Activated T-cell treated with anti-CD3 and anti-CD28 coated beads for 1 hour (primary cell): ENCODE measurements around the gene HOXD9.

Experiments used
- DNase-seq: peaks from one replicate; pipeline ENCODE4 v3.0.0-alpha.2; 2020; ENCODE audit warnings: low read depth

Gene HOXD9

DNA sequence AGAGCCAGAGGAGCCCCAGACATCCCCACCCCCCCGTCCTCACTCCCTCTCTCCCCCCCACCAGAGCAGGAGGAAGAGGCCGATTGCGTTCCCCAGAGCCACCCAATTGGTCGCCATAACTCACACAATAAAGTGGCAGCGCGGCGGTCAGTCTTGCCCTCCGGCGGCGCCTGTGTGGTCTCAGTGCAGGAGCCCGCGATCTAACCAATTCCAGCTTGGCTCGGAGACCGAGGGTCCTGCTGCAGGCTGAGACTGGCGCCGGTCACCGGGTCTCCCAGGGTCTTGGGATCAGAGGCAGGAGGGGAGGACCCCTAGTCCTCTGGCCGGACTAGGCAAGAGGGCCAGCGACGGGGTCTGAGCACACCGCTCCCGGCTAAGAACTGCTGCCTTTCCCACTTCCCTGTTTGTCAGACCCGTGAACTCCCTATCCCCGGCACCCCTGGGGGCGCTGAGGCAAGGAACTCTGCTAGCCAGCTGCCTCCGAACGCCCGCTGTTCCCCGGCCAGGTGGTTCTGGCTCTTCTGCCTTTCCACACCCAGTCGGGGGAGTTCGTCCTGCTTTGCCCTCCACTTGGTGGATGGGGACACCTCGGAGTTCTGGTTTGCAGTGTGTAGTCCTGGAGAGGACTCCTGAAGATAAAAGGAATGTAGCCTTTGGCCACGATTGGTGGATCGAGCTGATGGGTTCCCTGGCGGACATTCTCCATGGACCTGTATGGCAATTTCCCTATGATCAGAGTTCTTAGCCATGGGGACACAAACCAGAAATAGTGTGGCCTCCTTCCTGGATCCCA, 24.0 kb upstream of the HOXD9 start:
- no peak for DNase-seq

- no peak for DNase-seq
These were observed 23.3 kb upstream of the HOXD9 start for GRCh38 chr2:176099159-176099727.

DNA sequence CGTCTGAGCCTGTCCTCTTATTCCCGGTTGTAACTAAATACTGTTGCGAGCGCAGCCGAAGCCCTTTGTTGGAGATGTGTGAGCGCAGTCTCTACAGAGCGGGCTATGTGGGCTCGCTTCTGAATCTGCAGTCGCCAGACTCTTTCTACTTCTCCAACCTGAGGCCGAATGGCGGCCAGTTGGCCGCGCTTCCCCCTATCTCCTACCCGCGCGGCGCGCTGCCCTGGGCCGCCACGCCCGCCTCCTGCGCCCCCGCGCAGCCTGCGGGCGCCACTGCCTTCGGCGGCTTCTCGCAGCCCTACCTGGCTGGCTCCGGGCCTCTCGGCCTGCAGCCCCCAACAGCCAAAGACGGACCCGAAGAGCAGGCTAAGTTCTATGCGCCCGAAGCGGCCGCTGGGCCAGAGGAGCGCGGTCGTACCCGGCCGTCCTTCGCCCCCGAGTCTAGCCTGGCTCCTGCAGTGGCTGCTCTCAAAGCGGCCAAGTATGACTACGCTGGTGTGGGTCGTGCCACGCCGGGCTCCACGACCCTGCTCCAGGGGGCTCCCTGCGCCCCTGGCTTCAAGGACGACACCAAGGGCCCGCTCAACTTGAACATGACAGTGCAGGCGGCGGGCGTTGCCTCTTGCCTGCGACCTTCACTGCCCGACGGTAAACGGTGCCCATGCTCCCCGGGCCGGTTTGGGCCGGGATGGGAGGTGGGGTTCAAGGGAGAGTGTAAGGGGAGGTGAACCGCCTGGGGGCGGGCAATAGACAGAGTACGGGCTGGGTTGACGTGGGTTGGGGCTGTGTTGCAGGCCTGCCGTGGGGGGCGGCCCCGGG, 22.6 kb upstream of the HOXD9 start, which contains the start of gene HOXD12:
Gene HOXD12 (plus strand): TSS at position 68 of the 819 bp plus-strand sequence. CDS start 7 bp downstream, at position 75.
- DNase-seq: no peak

- DNase-seq: no peak
These were observed 21.9 kb upstream of the HOXD9 start for GRCh38 chr2:176100547-176101140.

DNA sequence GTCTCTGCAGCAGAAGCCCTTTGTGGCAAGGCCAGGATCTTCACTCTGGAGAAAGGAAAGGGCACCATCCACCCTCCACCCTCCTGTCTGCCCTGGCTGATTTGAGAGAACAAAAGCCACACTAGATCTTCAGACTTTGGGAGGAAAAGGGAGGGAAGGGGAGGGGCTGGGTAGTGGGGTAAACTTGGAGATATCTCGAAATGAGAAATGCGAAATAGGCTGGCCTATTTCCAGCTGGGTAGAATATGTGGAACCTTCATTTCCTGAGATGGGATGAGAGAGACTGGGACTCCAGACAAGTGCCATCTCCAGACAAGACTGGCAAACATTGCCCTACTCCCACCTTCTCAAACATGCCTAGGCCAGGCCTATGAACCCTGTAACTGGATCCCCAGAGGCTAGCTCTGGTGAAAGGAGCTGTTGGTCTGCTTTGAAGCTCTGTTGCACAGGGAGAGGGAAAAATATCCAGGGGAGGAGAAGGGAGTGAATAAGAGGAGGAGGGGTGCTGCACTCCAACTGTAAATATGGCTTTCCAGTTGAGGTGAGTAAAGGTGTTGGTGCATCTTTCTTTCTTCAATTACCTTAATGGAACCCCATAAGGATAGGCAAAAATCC, 21.2 kb upstream of the HOXD9 start:
- DNase-seq: no peak

DNA sequence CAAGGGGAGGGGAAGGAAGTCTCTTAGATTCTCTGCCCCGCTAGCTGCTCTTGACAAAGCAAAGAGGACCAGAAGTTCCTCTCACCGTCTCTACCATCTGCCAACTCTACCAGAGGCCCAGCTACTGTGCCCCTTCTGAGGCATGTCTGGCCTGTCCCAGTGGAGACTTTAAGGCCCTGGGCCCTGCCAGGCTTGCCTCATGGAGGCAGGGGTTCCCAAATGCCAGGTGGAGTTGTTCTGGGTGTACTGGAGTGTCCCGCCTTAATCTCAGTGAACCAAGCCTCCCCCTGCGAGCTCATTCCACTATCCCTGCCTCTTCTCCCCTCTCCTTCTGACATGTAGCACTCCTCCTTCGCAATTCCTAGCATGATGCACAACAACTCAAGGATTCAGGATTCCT, 20.7 kb upstream of the HOXD9 start:
- DNase-seq: no peak

- no peak for DNase-seq
These were observed 20.1 kb upstream of the HOXD9 start for GRCh38 chr2:176102309-176102866.

DNA sequence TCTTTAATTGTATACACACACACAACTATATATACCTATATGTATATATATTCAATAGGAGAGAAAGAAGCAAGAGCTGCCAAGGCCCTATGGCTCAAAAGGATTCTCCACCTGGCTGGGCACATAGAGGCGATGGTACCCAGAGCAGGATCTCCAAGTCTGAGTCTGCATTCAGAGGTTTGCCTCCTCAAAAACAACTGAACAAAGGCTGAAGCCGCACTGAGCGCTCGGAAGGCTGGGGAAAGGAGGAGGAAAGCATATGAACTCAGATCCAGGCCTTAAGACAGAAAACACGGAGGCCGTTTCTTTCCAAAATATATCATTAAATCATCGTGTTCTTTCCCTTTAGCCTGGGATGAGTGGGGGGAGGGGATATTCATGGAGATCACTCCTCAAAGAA, 19.3 kb upstream of the HOXD9 start:
- DNase-seq: no peak

- DNase-seq: no peak
These were observed 18.7 kb upstream of the HOXD9 start for GRCh38 chr2:176103742-176104315.

DNA sequence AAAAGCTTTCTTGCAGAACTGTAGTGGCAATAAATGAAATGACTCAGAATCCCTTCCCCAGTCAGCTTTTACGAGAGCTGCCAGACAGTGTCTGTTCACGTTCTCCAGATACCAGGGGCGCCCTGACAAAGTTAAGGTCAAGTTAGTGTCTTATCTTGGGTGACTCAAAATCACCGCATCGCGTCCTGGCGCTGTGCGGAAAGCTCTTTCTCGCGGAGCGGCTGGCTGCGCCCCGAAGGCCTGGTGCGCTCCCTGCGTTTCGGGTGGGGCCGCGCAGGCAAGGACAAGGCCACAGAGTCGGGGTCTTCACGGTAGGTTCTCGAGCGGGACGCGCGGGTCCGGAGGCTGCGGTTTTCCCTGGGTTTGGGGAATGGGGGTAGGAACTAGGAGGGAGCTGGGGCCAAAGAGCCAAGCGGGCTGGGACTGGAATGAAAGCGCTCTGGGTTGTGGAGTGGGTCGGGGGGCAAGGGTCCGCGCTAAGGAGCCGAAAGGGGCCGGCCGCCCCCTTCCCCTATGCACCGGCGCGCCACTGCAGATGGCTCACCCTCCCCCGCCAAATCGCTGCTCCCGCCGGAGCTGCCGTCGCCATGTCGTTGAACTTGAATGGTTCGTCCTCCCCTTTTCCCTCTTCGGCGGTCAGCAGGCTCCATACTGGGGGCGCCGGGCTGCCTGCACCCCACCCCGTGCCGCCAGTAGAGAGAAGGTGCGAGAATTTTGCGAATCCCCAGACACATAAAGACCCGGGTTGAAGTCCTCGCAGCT, 18.0 kb upstream of the HOXD9 start:
- DNase-seq: no peak

DNA sequence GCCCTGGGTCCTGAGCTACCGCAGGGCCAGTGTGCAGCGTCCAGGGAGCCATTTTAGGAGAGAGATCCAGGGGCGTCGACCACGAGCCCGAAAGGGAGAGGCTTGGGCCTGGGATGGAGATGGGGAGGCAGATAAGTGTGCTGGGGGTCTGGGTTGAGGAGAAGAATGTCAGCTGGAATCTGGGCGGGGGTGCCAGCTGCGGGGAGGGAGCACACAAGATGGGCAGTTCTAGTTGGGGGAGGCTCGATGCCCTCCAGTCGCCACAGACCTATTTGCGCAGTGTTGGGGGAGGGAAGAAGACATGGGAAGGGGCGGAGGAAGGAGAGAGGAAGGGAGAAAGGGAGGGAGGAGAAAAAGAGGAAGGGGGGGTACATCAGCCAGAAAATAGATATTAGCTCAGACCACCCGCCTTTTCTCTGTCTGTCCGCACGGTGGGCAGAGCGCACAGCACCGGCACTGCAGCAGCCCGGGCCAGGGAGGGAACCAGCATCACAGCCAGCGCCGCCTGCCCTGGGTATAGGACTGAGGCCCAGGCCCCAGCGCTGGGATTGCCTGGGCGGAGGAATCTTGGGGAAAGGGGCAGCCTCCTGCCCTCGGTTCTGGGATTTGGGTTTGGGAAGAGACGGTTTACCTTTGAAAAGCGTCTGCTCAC, 17.3 kb upstream of the HOXD9 start:
- DNase-seq: no peak

DNA sequence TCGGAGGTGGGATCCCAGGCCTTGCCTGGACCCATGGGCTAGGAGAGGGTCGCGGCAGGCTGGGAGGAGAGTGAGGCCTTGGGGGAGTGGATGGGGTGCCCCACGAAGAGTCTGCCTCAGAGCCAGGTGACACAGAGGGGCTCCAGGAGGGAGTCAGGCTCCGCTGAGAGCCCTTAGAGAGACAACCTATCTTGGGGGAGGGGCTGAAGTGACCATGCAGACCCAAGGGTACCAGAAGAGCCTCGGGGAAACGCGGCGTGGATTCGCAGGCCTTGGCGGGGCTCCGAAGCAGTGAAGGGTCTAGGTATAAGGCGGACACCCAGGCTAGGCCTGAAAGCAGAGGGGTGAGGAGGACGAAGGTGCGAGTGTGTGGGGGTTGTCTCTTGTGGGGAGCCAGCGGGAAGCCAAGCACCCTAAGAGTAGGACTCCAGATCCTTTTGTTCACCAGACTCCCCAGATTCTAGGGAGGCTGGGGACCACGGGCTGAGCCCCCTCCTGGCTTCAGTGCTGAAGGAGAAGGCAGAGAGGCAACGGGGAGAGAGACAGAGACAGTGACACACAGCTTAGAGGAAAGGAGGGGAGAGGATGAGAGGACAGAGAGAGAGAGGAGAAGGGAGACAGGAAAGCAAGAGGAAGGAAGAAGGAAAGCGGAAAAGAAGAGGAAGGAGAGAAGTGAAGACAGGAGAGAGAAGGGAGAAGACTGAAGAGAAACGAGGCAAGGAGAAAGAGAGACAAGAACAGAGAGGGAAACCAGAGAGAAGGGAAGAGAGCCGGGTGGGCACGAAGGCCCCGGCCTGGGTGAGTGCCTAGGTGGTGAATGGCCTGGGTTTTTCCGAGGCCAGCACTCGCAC, 16.6 kb upstream of the HOXD9 start:
- DNase-seq: no peak

- no peak for DNase-seq
These were observed 15.7 kb upstream of the HOXD9 start, which contains the start of gene HOXD11 for GRCh38 chr2:176106581-176107539. TSS of gene HOXD11 (plus strand) at chr2:176107280. CDS start at chr2:176107356, 76 bp downstream.

GRCh38 chr2:176107731-176108181, 14.8 kb upstream of the HOXD9 start:
- DNase-seq: no peak

GRCh38 chr2:176109192-176109901, 13.2 kb upstream of the HOXD9 start:
- DNase-seq: no peak

GRCh38 chr2:176109946-176110345, 12.6 kb upstream of the HOXD9 start:
- no peak for DNase-seq
